Ascending aorta (tissue), 2 donors: ENCODE data around the gene CLDN6. TPM values are rescaled to one million over a fixed set of nuclear protein-coding genes. Genes with fewer than 3 reads are reported as not detected.

Experiments
- DNase-seq, 2 donors: peaks; one replicate each; pipeline ENCODE4 v3.0.0-alpha.2; 2019; ENCODE audit warnings: low spot score in 2 of 2
- H3K27ac ChIP-seq, 2 donors: fragments of 200-600 bp; sonication (generic); one replicate each; pipeline ENCODE4 v1.5.1; 2016 to 2017; ENCODE audit warnings: mild to moderate bottlenecking in 1 of 2
- H3K27me3 ChIP-seq: fragments of 200-600 bp; sonication (generic); one replicate; pipeline ENCODE4 v1.5.1; 2017
- H3K36me3 ChIP-seq, 2 donors: fragments of 200-600 bp; sonication (generic); one replicate each; pipeline ENCODE4 v1.5.1; 2016
- H3K4me1 ChIP-seq, 2 donors: fragments of 200-600 bp; sonication (generic); one replicate each; pipeline ENCODE4 v1.5.1; 2016 to 2017; ENCODE audit warnings: mild to moderate bottlenecking in 1 of 2
- H3K4me3 ChIP-seq, 2 donors: fragments of 200-600 bp; sonication (generic); one replicate each; pipeline ENCODE4 v1.5.1; 2016 to 2017; ENCODE audit warnings: mild to moderate bottlenecking in 1 of 2
- H3K9me3 ChIP-seq, 2 donors: fragments of 200-600 bp; sonication (generic); one replicate each; pipeline ENCODE4 v1.5.1; 2016
- intact Hi-C: fragments of 100-400 bp; cut with DNase I; formaldehyde crosslinking; loops from one replicate; pipeline ENCODE4 v1.15.1; 2023
- total RNA-seq: library from RNA; depleted of rRNA; stranded (reverse); fragments of >200 nt; gene quantifications from one replicate; pipeline ENCODE4 v1.1.0, GENCODE V29; 2016
- TF ChIP-seq, protein P1 (sequence below), 3 experiments: fragments of 200-600 bp in 2 of 3; fragments of 450-650 bp in 1 of 3; sonication (generic) in 2 of 3; IDR thresholded peaks; one replicate each; pipeline ENCODE4 v1.5.1; 2016 to 2019; ENCODE audit warnings: antibody characterized with exemption in 3 of 3, mild to moderate bottlenecking in 1 of 3, moderate library complexity in 1 of 3

CLDN6 gene
- total RNA-seq, 1 donor from 2014 or later = not detected

GRCh38 chr16:3030222-3031212, 12.5 kb upstream of the CLDN6 start:
- intact Hi-C loops = no loop called here
- Histone ChIP-seq H3K4me1 (peaks cover 0 to 6% of the 10 kb centered on the region in 2 donors), H3K4me3 (no peak overlapping the region), H3K9me3 (no peaks in the 10 kb centered on the region), H3K36me3 (peaks cover 18 to 20% of the 10 kb centered on the region in 2 donors), H3K27me3 (peaks cover 3% of the 10 kb centered on the region), H3K27ac (no peak overlapping the region)
- DNase-seq = no peak
- TF ChIP-seq, protein P1, sequence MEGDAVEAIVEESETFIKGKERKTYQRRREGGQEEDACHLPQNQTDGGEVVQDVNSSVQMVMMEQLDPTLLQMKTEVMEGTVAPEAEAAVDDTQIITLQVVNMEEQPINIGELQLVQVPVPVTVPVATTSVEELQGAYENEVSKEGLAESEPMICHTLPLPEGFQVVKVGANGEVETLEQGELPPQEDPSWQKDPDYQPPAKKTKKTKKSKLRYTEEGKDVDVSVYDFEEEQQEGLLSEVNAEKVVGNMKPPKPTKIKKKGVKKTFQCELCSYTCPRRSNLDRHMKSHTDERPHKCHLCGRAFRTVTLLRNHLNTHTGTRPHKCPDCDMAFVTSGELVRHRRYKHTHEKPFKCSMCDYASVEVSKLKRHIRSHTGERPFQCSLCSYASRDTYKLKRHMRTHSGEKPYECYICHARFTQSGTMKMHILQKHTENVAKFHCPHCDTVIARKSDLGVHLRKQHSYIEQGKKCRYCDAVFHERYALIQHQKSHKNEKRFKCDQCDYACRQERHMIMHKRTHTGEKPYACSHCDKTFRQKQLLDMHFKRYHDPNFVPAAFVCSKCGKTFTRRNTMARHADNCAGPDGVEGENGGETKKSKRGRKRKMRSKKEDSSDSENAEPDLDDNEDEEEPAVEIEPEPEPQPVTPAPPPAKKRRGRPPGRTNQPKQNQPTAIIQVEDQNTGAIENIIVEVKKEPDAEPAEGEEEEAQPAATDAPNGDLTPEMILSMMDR (IDR thresholded peaks at IDR 0.05) = no peak

GRCh38 chr16:3029491-3030221, 11.7 kb upstream of the CLDN6 start:
- peaks cover 18 to 20% of the 10 kb centered on the region in 2 donors for H3K36me3 ChIP-seq
- intact Hi-C loops = loop anchor here (2.0 to 10.0 kb wide), 3 partner anchors 29 to 495 kb away; partner anchors contain the start of genes CEMP1 and PDPK1
- H3K27me3 ChIP-seq = no peaks in the 10 kb centered on the region
- H3K4me1 ChIP-seq = peaks cover 0 to 12% of the 10 kb centered on the region in 2 donors
- peak overlapping the region in 1 of 2 donors; percentile 46 for H3K4me3 ChIP-seq
- H3K27ac ChIP-seq = no peak overlapping the region
- no peak for DNase-seq
- H3K9me3 ChIP-seq = no peaks in the 10 kb centered on the region
- TF ChIP-seq, protein P1 (IDR thresholded peaks at IDR 0.05) = no peak

GRCh38 chr16:3028716-3029319, 10.8 kb upstream of the CLDN6 start:
- Histone ChIP-seq H3K9me3 (no peaks in the 10 kb centered on the region), H3K4me3 (no peak overlapping the region), H3K36me3 (peaks cover 18 to 20% of the 10 kb centered on the region in 2 donors), H3K27ac (no peak overlapping the region), H3K4me1 (peaks cover 0 to 15% of the 10 kb centered on the region in 2 donors), H3K27me3 (no peaks in the 10 kb centered on the region)
- no peak for DNase-seq
- intact Hi-C loops = loop anchor here (2.0 to 10.0 kb wide), 3 partner anchors 30 to 494 kb away; partner anchors contain the start of genes CEMP1 and PDPK1
- TF ChIP-seq, protein P1 (IDR thresholded peaks at IDR 0.05) = no peak

GRCh38 chr16:3027983-3028715, 10.2 kb upstream of the CLDN6 start:
- Histone ChIP-seq H3K27ac (no peak overlapping the region), H3K9me3 (no peaks in the 10 kb centered on the region), H3K27me3 (no peaks in the 10 kb centered on the region), H3K4me1 (peaks cover 2 to 21% of the 10 kb centered on the region in 2 donors), H3K36me3 (peaks cover 18 to 20% of the 10 kb centered on the region in 2 donors), H3K4me3 (no peak overlapping the region)
- TF ChIP-seq, protein P1 (IDR thresholded peaks at IDR 0.05) = peak; percentile 57 to 73 (median 65)
- intact Hi-C loops = loop anchor here (2.0 to 10.0 kb wide), 3 partner anchors 31 to 493 kb away; partner anchors contain the start of genes CEMP1 and PDPK1
- DNase-seq = peak; percentile 38 to 84

- H3K4me1 ChIP-seq = peaks cover 9 to 27% of the 10 kb centered on the region in 2 donors
- intact Hi-C loops = loop anchor here (10.0 kb wide), 2 partner anchors 237 to 493 kb away; partner anchors contain the start of genes CEMP1 and PDPK1
- TF ChIP-seq, protein P1 (IDR thresholded peaks at IDR 0.05) = no peak
Observed at GRCh38 chr16:3027489-3027795, 9.5 kb upstream of the CLDN6 start.

More at GRCh38 chr16:3027489-3027795, 9.5 kb upstream of the CLDN6 start:
- no peaks in the 10 kb centered on the region for H3K27me3 ChIP-seq
- H3K27ac ChIP-seq = no peak overlapping the region
- no peaks in the 10 kb centered on the region for H3K9me3 ChIP-seq
- H3K36me3 ChIP-seq = peaks cover 18 to 20% of the 10 kb centered on the region in 2 donors
- no peak overlapping the region for H3K4me3 ChIP-seq
- no peak for DNase-seq
